ENCODE data around the gene RORB.

RORB gene

DNA sequence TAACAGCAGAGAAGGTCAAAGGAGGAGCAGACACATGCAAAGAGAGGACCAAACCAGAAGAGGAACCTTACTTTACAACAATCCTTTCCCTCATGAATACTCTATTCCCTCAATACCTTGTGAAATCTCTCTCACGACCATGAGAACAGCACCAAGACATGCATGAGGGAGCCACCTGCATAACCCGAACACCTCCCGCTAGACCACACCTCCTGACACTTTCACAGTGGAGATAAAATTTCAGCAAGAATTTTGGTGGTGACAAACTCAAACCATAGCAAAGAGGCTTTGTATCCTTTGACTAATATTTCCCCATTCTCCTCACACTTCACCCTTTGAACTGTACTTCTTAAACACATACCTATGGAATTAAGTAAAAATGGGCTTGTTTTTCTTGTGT, 101.7 kb downstream of the RORB start:
- no peak for DNase-seq (ENCODE audit: low spot score)

DNA sequence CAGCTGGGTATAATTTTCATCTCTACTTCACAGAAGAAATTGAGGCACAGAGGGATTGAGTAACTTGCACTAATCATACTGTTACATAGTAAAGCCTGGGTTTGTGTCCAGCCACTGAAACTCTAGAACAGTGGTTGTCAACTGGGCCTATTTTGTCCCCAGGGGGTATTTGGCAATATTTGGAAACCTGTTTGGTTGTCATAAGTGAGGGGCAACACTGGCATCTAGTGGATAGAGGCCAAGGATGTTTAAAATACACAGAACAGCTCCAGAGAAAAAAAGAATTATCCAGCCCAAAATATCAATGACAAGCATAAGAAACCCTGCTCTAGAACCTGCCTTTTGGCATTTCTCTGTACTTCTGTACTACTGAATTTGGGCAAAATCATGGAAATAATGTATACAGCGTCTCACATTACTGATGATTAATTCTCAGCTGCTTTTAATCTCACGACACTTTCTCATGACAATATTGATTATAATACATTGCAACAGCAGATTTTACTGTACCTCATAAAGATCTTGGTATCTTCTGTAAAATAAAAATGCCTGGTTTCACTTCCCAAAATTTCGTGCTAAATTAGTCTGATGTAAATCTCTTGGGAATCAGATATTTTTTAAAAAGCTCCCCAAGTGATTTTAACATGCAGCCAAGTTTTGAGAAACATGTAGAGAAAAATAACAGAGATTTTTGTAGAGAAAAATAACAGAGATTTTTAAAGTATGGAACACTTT, 112.7 kb downstream of the RORB start:
- DNase-seq (ENCODE audit: low spot score) = no peak

DNA sequence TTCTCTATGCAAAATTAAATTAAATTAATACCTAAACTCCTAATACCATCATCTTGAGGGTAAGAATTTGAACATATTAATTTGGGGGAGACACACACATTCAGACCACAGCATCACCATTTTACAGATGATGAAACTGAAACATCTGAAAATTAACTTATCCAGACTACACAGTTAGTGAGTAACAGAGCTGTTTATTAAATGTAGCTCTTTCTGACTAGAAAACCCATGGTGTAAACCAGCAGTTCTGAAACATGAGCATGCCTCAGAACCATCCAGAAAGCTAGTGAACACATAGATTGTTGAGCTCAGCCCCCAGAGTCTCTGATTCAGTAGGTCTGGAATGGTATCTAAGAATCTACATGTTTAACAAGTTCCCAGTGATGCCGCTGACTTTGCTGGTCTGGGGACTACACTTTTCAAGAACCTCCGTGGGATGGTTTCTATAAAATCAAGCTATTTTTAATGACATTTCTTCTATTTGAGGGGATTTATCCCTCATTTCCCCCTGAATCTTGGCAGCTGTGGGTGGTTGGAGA, 113.5 kb downstream of the RORB start:
- no peak for DNase-seq (ENCODE audit: low spot score)

DNA sequence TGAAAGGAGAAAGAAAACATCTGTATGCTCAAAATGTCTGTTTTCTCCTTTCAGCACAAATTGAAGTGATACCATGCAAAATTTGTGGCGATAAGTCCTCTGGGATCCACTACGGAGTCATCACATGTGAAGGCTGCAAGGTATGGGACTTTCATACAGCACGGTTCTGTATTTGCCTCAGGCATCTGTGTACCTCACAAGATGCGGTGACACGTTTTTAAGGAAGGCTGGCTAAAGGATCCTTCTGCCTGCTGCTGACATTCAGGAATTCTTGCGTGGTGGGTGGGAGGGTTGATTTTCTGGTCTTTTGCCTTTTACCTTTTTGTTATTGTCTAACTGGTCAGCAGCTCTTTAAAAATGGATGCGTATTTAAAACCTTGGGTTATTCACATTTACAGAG, 133.1 kb downstream of the RORB start:
- DNase-seq (ENCODE audit: low spot score) = no peak

DNA sequence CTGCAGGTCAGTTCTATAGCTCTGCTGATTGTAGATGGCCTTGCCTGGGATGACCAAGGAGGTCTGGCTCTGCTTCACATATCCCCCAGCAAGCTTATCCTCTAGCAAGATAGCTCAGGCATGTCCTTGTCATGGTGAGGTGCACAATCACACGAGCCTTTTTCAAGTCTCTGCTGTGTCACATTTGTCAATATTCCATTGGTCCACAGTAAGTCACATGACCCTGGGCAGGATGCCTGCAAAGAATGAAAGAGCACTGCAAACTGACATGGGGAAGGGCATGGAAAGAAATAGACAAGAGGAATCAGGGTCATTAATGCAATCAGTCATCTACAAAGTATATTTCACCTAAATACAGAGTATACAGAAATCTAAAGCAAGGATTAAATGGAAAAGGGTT, 142.0 kb downstream of the RORB start:
- DNase-seq (ENCODE audit: low spot score) = no peak

DNA sequence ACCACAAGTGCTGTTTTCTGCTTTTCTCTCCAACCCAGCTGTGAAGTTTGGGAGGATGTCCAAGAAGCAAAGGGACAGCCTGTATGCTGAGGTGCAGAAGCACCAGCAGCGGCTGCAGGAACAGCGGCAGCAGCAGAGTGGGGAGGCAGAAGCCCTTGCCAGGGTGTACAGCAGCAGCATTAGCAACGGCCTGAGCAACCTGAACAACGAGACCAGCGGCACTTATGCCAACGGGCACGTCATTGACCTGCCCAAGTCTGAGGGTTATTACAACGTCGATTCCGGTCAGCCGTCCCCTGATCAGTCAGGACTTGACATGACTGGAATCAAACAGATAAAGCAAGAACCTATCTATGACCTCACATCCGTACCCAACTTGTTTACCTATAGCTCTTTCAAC, 145.2 kb downstream of the RORB start:
- DNase-seq (ENCODE audit: low spot score) = no peak

DNA sequence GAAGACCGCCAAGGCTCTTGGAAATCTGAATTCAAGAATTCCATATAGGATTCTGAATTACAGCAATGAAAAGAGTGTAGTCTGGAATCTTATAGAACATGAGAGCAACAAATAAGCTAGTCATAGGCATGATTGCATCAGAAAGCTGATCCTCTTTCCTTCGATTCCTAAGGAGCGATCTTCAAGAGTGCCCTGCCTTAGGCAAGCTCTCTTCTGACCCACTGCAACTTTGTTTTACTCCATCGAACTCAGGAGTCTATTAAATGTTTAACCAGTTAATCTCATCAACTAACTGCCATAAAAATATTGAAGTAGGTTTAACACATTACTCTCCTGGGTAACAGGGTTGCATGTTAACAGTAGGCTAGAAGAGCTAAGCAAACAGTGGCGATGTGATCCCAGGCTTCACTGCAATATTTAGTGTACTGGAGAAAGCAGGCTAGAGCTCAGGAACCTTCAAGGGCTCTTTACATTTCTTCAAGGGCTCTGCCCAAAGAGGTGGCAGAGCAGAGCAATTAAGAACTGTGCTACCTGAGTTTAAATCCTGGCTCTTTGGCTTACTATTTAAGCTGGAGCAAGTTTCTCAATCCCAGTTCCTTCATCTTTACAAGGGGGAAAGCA, 146.3 kb downstream of the RORB start:
- DNase-seq (ENCODE audit: low spot score) = no peak

DNA sequence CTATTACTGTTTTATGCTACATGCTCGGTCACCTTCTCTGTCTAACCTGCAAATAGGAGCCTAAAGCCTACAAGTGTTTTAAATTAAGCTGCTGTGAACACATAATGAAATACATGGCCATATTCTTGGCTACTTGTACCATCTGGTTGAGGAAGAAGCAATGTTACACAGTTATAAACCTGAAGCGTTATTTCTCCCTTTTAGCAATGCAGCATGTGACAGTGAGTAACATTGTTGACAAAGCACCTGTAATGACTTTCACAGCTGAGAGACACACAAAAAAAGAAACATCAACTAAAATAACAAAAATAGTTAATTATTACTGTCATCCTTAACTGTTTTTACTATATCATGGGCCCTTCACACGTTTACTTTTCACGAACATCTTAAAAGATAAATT, 146.9 kb downstream of the RORB start:
- no peak for DNase-seq (ENCODE audit: low spot score)

DNA sequence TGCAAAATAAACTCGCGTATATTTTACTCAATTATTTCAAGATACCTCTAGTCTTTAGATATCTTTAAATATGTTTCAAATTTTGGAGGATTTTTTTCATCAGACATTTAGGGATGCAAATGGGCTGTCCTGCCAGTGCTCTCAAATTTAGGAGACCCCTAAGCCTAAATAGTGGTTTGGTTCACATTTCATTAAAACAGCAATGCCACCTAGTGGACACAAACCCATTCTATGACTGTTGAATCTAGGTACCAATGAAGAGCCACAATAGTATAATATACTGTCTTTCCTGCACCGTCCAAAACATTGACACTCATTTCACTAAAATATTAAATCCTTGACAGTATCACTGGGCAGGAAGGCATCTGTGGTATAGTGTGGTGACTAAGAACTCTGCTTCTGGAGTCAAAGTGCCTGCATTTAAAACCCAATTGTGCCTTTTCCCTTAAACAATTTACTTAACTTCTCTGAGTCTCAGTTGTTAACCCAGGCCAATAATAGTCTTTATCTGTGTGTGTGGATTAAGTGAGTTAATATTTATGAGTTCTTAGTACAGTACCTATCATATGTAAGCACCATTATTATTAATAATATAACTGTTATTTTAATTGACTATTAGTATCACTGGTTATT, 148.0 kb downstream of the RORB start:
- DNase-seq (ENCODE audit: low spot score) = no peak

DNA sequence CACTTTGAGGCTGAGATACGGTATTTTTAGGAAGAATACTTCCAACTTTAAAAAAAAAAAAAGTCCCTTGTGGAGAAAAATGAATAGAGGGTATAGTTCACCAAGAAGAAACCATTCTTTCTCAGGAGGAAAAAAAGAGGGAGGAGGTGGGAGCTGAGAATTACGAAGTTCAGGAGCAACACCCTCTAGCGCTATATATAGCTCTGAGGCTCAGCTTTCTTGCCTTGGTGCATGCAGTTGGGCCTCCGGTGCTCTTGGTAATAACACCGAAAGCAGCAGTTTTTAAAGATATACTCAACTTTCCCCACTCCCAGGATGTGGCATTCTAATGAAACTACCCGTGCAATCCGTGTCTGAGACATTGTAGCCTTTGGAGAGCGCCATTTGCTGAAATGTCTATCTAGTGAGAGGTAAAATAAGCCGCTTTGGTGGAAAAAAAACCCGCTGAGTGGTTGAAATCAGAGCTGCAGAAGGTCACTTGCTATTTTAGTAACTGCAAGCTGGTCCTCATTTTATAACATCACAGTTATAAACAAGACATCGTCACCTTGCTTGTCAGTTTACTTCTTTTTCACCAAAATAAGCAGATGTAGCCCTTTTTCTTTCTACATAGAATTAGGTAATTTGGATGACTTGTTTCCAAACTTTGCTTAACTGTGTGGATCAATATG, 156.4 kb downstream of the RORB start:
- DNase-seq (ENCODE audit: low spot score) = no peak

DNA sequence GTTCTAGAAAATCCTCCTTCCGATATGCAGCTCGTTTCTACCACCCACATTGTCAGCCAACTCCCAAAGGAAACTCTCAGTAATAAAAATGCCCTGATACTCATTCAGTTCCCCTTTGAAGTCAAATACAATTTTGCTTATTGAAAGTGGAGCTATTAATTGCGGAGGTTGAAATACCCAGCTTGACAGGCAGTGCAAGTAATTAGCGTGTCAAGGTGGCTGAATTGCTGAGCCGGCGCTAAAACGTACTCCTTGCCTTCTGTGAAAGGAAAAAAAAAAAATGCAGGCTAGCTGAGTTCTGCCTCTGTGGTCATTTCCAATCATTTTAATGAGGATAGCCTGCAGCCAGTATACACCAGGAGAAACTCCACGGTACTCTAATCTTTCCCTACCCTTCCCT, 165.5 kb downstream of the RORB start:
- DNase-seq (ENCODE audit: low spot score) = no peak

DNA sequence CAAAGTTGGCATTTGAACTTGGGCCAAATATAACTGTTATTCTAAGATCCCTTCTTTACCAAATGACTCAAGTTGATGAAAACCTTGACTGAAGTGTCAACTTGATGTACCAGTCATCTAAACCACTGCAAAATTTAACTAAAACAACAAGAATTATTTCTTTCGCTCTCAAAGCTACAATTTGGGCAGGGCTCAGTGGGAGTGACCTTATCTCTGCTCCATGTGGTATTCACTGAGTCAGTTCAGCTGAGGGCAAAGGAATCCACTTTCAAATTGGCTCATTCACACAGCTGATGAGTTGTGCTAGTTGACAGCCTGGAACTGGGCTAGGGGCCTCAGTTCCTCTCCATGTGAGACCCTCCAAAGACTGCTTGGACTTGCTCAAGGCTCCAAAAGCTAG, 166.3 kb downstream of the RORB start:
- DNase-seq (ENCODE audit: low spot score) = no peak

DNA sequence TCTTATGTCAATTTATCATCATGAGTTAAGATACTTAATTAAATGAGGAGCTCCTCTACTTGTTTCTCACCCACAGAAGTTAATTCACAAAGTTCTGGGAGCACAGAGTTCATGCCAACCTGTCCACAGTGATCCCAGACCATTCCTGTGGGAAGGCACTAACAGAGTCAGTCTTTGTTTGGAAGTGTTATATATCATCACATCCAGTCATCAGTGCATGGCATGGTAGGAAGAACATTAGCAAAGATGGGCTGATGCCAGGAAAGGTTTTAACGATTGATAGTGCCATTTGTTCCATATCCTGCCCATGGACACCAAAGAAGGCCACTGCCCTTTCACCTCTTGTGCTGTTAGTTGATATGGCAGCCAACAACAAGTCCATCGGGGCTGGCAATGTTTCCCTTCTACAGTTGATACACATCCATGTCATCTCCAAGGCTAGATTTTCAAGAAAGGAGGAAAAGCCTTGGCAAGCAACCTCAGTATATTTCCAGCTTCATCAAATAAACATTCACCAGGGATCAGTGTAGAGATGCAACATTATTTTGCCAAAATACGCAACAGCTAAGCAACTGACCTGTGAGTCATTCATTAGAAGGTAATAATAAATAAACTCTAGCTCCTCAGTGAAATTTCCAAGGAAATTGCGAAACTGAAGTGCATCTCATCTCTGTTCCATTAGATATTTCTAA, 169.6 kb downstream of the RORB start:
- DNase-seq (ENCODE audit: low spot score) = no peak

DNA sequence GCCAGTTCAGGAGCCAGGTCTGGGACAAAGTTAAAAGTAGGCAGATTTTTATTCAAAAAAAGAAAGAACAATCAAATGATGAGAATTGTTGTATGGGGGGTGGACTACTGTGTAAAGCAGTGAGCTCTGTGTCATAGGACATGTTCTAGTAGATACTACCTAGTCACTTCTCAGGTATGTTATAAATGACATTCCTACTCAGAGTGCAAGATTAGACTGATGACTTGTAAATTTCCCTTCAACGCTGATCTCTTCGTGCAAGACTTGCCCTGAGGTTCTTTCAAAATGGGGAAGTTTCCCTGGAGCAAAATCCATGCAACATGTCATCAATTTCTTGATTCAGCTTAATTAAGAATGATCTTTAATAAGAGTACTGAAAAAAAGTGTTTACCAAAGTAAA, 175.1 kb downstream of the RORB start:
- DNase-seq (ENCODE audit: low spot score) = no peak

DNA sequence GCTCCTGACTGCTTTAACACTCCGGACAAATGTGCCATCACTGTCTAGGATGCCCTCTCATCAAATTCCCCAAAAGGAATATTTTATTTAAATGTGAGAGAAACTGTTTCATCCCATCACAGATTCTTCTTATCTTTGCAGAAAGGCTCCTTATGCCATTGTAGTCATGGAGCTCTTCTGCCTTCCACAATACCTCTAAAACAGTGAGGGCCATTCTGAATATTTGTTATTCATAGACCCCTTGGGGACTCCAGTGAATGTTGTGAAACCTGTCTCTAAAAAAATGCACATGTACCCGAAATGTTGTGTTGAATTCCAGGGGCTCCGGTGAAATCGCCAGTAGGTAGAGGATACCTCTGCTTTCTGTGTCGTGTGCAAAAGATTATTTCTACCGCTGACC, 176.9 kb downstream of the RORB start:
- DNase-seq (ENCODE audit: low spot score) = no peak

DNA sequence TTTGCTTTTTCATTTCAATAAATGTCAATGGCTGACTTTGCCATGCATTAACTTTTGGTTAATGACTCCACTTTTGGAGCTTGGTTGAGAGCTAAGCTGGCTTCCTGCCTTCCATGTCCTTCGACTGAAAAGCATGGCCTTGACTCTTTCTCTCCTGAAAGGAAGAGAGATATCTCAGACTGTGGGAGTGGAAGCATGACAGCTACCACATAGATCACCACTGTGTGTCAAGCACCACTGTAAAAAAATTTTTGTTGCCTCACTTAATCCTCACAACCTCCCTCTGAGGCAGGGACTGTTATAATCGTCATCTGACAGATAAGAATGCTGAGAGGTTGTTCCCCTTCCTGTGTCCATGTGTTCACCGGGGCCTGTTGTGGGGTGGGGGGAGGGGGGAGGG, 184.8 kb downstream of the RORB start:
- DNase-seq (ENCODE audit: low spot score) = no peak

DNA sequence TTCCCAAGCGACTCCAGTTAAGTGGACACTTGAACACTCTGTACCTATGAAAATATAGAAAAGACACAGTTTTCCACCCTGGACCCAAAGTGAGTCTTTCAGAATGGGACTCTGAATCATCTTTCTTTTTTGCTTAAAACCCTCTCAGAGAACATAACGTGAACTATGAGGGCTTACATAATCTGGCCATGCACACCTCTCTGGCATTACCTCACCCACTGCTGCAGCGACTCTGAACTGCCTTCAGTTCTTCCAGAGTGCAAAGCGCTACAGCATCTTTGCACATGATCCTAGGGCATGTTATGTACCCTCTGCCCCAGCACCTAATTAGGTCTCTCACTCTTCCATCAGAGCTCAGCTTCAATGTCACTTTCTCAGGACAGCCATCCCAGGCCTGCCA, 186.2 kb downstream of the RORB start:
- no peak for DNase-seq (ENCODE audit: low spot score)

DNA sequence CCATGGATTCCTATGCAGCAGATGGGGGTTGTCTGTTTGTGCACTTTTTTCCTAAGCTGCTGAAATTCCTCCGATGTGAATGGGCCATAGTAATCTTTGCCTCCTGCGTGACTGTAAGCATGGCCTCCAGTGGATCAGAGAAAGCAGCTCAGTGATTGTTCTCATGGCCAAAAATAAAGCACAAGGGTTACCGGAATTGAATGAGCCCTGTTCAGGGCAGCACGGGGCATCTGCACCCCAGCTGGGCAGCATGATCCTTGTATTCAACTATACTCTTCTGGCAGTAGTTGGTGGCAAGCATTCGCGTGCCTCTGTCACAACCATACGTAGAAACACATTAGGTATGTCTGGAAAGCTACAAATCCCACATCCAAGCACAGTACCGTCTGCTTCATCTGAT, 193.9 kb downstream of the RORB start:
- no peak for DNase-seq (ENCODE audit: low spot score)

DNA sequence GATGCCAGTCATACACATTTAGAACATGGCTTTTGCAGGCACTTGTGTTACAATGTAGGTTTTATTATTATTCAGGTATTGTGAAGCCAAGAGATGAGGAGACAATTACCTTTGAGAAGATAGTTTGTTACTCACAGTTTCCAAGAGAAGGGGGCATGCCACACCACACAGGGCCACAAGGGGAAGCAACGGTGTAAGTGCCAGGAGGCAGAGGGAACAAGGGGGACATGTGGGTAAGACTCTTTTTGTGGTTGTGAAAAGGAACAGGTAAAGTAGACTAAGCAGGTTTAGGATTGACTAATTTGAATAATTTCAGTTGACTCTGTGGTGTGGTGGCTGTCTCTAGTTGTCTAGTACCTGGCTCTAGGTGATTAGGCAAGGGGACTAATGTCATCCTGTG, 199.4 kb downstream of the RORB start:
- DNase-seq (ENCODE audit: low spot score) = no peak

DNA sequence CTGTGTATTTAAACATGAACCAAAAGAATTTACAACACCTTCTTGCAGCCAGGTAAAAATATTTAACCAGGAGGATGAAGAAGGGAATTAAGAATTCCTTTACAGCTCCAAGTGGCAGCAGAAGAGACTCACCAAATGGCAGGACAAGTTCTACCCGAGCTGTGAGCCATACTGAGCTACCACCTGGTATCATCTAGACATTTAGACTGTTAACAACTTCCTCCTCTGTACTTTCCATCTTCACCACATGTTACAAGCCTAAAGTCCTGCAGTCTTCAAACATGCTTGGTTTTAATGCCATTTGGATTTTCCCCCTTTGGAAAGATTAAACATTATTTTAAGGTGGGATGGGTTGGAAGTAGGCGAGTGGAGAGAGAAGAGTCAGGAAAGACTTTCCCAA, 200.4 kb downstream of the RORB start:
- no peak for DNase-seq (ENCODE audit: low spot score)

DNA sequence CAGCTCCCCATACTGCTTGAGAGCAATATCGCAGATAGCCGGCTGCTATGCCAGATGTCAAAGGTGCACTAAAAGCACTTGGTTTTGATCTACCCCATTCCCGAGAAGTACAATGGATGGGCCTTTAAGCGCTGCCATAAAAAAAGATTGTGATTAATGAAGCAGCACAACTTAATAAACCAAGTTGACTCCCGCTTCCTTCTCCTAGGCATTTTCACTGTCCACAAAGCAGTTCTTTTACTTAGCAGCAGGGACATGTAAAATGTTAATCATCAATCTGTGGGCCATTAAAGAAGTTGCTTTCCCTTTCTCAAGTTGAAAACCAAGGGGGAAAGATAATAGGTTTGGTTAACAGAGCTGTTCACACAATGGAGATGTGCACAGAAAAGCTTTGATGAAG, 214.2 kb downstream of the RORB start:
- DNase-seq (ENCODE audit: low spot score) = no peak

DNA sequence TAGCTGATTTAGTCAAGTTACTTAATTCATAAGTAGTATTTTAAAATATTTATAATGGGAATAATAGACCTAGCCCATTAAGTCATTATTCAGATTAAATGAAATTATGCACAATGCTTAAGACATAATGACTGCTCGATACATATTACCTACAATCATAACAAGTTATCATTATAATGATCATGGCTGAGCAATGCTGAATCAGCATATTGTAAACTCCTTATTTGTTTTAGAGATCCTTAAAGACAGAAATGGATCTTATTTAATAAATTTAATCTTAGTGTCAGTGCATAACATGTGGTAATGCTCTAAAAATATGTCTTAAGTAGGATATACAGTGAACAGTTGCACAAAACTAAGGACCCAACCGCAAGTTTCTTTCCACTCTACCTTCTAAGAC, 221.6 kb downstream of the RORB start:
- no peak for DNase-seq (ENCODE audit: low spot score)

Measured in HuH-7.5 (cell line).